Measurements from ENCODE around the gene NCOA5.

DNA sequence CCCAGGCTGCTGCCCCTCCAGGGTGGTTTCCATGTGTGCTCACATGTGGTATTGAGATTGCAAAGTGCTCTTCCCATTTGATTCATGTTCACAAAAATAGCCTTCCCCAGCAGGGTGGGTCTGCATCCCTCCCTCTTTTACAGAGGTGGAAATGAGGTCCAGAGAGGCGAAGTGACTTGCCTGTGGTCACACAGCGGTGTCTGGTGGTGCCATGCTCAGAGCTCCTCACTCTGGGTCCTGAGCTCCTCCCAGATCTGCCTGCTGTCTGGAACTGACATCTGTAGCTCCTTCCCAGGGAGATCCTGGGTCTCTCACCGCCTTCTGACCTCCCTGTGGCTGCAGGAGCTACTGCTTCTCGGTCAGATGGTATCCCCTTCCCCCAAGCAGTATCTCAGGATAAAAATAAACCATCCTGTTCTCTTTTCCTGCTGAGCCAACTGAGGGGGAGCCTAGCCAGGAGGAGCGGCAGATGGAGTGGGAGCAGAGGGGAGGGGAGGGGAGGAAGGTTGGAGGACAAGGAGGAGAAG, 40.3 kb upstream of the NCOA5 start:
- TF ChIP-seq, protein P1, sequence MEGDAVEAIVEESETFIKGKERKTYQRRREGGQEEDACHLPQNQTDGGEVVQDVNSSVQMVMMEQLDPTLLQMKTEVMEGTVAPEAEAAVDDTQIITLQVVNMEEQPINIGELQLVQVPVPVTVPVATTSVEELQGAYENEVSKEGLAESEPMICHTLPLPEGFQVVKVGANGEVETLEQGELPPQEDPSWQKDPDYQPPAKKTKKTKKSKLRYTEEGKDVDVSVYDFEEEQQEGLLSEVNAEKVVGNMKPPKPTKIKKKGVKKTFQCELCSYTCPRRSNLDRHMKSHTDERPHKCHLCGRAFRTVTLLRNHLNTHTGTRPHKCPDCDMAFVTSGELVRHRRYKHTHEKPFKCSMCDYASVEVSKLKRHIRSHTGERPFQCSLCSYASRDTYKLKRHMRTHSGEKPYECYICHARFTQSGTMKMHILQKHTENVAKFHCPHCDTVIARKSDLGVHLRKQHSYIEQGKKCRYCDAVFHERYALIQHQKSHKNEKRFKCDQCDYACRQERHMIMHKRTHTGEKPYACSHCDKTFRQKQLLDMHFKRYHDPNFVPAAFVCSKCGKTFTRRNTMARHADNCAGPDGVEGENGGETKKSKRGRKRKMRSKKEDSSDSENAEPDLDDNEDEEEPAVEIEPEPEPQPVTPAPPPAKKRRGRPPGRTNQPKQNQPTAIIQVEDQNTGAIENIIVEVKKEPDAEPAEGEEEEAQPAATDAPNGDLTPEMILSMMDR (conservative IDR thresholded peaks at IDR 0.05; ENCODE audit: low read depth in 2 of 2) = no peak
- TF ChIP-seq, protein P2, sequence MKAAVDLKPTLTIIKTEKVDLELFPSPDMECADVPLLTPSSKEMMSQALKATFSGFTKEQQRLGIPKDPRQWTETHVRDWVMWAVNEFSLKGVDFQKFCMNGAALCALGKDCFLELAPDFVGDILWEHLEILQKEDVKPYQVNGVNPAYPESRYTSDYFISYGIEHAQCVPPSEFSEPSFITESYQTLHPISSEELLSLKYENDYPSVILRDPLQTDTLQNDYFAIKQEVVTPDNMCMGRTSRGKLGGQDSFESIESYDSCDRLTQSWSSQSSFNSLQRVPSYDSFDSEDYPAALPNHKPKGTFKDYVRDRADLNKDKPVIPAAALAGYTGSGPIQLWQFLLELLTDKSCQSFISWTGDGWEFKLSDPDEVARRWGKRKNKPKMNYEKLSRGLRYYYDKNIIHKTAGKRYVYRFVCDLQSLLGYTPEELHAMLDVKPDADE (IDR thresholded peaks at IDR 0.05) = no peak
- no peak for TF ChIP-seq EZH2 (IDR thresholded peaks at IDR 0.05; ENCODE audit: low read depth, unreplicated experiment)
- TF ChIP-seq POLR2AphosphoS5 (IDR thresholded peaks at IDR 0.05; ENCODE audit: low read depth) = no peak
